Measurements from ENCODE around the gene PABPC4L.
"Not testable (repeated sequence)": the region's sequence is repeated elsewhere in the genome, so short reads cannot be mapped to it uniquely, and the experiment has no call there.

PABPC4L gene

DNA sequence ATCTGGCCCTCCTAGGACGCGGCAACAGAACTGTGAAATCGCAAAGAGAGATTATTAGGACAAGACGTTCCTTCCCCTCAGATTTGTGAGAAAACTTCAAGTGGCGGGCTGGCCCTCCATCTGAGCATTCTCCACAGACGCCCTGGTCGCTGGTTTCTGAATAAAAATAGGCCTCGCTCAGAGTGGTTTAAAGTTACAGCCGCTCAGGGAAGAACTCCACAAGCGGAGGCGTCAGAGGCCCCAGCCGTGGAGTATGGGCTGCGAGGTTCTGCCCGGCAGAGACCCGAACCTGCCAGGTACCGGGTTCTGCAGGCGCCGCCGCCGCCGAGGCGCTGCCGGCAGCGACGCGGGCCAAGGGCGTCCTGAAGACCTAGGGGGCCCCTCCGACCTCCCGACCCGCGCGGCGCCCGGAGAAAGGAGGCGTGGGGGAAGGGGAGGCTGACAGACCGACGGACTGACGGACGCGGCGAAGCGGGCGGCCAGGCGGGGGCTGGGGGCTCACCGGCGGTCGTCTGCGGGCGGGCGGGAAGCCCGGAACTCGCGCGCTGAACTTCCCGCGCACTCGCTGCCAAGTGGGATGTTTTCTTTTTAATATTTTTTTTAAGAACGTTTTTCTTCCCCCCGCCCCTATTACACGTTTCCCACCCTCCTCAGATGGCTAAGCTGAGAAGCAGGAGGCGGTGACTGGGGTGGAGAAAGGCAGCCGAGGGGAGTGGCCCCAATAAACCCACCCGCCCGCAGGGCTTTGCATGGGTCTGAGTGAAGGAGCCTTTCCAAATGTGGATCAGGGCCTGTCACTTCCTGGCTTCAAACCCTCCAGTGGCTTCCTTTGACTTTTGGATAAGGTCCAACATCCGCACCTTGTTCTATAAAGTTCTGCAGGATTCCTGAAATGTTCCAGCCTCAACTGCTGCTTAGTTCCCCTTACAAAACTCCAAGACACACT lies at the start of gene PABPC4L:
PABPC4L (minus strand) TSS at position 574 of the 946 bp plus-strand sequence. CDS start 770 bp downstream, outside the sequence.
- peak; percentile 7 for DNase-seq

DNA sequence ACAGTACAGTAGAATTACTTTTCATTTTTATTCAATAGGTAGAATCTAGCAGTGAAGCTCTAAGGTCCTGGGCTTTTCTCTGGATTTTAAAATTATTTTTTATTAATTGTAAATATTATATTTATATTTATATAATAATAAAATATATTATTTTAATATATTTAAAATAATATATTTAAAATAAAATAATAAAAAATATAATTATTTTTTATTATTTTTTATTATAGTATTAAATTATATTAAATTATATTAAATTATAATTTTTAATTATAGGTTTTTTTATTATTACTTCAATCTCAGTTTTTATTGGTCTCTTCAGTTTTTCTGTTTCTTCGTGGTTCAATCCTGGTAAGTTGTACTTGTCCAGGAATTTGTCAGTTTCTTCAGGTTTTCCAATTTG lies 49.7 kb upstream of the PABPC4L start:
- no peak for DNase-seq

DNA sequence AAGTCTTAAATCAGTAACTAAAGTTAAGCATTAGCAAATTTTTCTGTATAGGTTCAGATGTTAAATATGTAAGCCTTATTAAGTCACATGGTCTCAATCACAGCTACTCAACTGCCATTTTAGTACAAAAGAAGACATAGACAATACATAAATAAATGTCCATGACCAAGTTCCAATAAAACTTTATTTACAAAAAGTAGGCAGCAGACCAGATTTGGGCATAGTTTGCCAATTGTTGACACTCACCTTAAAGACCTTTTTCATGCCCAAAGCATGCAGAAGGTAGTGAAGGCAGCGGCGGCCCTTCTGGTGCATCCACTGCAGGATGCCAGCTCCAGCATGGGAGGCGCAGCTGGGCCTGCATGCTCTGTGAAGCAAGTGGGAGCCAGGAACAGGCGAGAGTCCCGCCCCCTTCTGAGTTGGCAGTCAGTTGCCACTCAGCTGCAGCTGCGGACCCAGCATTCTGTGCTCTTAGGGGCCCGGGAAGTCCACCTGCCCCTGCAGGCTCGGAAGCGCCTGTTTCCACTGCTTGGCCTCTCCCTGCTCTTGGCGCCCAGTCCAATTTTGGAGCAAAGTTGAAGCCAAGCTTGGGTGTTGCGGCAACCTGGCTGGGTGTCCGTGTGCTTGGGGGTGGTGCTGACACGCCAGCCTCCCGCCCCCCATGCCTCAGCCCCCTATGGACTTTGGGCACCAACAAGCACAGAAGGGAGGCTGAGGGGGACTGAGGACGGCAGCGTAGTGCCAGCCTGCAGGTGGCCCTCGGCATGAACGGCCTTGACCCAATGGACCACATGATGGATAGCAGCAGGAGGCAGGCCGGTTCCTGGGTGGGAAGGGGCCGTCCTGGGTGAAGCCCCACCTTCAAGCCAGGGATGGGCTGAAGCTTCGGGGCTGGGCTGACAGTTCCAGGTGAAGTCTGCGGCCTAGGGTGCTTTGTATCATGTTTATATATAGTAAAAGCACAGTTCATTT lies 42.4 kb upstream of the PABPC4L start:
- DNase-seq = no peak

DNA sequence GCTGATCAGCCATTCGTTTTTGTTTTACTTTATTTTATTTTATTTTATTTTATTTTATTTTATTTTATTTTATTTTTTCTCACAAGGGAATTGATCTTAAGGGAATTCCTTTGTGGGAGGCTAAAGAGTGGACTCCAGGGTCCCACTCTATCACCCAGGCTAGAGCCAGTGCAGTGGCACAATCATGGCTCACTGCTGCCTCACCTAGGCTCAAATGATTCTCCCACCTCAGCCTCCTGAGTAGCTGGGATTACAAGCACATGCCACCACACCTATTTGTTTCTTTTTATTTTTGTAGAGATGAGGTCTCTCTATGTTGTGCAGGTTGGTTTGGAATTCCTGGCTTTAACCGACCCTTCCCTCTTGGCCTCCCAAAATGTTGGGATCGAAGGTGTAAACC lies 17.5 kb upstream of the PABPC4L start:
- no peak for DNase-seq

DNA sequence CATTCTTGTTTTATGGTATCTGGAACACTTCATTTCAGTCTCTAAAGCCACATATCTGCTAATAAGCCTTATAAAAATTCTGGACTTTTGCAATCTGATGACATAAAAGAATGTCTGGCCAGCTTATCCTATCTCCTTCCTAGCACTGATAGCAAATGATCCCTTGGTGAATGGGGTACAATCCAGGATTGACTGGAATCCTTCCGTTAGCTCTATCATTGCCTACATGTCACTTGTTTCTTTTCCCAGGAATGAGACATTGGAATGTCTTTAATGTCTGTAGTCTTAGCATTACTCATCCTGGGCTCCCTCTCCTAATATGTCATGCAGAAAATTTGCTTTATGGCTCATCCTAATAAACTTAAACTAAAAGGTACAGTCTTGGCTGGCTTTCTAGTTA lies 14.8 kb upstream of the PABPC4L start:
- no peak for DNase-seq

DNA sequence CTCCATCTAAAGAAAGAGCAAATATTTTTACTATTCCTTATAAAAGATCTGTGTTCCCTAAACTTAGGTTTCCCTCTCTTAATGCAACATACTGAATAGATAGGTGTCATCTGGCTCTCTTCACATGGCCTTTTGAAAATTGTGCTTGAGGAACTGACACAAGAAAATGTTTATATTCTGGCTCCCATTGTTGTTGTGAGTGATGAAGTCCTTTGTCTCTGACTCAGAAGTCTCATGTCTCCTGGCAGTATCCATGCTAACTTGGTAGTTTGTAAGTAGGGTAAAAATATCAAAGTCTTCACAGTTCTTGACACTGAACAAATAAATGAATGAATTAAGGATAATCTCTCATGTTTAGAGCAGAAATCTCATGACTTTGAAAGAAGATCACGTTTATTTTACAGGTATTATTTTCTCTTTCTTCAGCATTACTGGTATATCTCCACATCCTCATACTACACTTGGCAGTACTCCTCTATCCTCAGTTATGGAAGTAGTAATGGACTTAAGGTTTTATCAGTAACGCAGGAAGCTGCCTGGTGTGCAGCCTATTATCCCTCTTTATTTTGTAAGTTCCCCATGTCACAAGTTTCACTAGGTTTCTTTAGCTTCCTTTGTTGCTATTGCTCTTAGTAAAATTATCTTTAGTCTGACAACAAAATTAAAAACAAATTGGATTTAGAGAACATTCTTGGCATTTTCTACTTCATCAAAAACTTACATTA lies 14.2 kb upstream of the PABPC4L start:
- DNase-seq = no peak

DNA sequence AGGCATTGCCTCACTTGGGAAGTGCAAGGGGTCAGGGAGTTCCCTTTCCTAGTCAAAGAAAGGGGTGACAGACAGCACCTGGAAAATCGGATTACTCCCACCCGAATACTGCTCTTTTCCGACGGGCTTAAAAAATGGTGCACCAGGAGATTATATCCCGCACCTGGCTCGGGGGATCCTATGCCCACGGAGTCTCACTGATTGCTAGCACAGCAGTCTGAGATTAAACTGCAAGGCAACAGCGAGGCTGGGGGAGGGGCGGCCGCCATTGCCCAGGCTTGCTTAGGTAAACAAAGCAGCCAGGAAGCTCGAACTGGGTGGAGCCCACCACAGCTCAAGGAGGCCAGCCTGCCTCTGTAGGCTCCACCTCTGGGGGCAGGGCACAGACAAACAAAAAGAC lies 6.4 kb upstream of the PABPC4L start:
- not testable (repeated sequence) for DNase-seq

DNA sequence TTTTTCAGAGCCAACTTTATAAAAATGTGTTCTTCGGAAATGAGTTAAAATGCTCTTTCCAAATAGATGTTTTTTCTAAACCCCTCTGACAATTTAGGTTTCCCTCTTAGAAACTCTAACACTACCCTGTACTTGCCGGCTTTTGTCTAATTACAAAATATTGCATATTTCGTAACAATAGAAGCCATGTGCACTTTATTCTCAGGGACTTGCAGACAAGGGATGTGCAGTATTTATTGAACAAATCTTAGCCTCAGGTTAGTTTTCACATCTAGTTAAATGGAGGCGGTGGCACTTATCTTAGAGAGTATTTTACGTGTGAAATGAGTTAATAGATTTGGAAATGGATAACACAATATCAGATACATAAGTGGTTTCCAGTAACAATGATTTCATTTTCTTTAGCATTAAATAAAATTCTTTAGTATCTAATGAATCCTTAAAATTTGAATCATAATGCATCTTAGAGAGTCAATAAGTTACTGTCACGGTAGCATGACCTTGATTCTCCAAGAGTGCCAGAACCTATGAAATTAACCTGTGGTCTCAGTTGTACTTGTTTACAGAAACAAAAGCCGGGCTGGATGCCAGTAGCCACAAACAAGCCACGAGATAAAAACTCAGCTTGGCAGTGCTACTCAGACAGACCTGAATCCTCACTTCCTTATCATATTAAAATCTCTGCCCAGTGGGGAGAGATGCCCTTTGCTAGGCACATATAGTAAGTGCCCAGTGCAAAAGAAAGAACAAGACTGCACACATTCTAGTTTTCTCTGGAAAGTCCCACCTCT lies 772 bp upstream of the PABPC4L start:
- DNase-seq = peak; percentile 33

DNA sequence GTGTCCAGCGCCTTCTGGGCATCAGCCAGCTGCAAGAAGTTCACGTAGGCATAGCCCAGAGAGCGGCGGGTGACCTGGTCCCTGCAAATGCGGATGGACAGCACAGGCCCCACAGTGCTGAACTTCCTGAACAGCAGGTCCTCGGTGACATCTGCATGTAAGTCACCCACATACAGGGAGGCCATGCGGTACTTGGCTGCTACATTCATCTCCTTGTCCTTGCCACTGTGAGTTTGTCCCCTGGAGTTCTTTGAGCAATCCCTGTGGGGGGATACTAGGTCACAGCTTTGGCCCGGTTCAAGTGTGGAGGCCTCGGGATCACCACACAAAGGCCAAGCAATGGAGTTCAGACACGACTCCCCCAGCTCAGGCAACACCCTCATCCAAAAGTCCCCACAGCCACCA lies 776 bp downstream of the PABPC4L start:
- no peak for DNase-seq

DNA sequence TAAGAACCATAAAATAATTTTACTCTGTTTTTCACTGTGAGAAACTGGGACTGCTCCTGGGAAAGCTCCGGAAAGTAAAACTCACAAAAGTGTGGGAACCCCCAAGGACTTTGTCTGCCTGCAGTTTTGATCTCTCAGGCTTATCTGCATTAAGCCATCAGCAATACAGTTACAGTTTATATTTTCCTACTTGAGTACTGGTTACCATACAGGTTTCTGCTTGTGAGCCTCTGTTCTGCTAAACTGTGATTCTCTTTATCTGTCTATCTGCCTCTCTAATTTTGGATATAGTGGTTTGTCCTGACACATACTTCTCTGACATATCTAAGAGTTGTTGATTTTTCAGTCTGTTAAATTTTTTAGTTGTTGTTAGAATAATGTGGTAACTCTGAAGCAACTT lies 11.6 kb downstream of the PABPC4L start:
- DNase-seq = no peak

DNA sequence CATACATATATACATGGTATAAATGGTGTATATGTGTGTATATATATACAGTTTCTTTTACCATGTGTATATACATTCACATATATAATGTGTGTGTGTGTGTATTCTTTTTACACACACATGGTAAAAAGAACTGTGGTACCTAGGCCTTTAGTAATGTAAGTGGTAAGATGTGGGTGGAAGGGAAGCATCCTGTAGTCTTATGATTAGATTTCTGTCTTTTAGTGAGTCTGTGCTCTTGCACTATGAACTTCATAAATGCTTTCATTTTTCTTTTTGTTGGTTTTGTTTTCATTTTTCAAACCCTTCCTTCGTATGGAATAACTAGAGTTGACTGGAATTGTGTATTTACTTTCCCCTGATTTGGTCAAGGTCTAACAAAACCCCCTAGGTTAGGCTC lies 12.1 kb downstream of the PABPC4L start:
- DNase-seq = no peak

DNA sequence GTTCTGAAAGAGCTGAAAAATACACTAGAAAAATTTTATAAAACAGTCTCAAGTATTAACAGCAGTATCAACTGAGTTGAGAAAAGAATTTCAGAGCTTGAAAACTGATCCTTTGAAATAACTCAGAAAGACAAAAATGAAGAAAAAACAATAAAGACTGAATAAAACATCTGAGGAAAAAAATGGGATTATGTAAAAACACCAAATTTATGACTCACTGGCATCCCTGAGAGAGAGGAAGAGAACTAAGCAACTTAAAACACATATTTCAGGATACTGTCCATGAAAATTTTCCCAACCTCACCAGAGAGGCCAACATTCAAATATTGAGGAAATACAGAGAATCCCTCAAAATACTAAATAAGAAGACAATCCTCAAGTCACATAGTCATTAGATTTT lies 22.9 kb downstream of the PABPC4L start:
- no peak for DNase-seq

DNA sequence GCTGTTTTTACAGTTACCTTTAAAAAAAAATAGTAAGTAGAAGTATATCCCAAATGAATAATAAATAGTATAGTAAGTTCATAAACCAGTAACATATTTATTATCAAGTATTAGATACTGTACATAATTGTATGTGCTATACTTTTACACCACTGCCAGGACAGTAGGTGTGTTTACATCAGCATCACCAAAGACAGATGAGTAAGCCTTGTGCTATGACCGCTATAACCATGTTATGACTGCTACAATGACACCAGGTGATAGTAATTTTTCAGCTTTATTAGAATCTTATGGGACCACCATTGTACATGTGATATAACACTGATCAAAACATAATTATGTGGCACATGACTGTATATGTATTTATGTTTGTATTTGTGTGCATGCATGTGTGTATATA lies 27.3 kb downstream of the PABPC4L start:
- no peak for DNase-seq

DNA sequence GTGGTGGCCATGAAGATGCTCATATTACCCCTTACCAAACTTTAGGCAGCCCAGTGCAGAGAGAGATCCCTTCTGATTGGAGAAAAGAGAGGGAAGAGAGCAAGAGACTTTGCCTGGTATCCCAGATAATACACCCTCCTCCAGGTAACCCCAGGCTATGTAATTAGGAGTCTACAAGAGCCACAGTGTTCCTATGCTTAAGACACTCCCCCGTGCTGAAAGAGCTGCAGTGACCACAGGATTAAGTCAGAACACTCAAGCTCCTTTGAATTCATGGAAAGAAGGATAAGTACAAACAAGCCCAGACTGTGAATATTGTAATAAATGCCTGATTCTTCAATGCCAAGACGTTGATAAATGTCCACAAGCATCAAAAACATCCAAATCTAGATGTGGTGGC lies 41.4 kb downstream of the PABPC4L start:
- no peak for DNase-seq

DNA sequence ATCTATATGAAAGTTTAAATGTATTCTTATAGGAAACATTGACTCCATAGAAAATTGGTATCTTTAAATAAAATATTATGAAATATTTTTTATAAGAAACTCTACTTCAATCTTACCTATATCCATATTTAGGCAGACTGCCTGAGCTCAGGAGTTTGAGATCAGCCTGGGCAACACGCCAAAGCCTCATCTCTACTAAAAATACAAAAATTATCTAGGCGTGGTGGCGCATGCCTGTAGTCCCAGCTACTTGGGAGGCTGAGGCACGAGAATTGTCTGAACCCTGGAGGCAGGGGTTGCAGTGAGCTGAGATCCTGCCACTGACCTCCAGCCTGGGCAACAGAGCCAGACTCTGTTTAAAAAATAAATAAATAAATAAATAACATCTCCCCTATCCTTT lies 47.5 kb downstream of the PABPC4L start:
- no peak for DNase-seq

DNA sequence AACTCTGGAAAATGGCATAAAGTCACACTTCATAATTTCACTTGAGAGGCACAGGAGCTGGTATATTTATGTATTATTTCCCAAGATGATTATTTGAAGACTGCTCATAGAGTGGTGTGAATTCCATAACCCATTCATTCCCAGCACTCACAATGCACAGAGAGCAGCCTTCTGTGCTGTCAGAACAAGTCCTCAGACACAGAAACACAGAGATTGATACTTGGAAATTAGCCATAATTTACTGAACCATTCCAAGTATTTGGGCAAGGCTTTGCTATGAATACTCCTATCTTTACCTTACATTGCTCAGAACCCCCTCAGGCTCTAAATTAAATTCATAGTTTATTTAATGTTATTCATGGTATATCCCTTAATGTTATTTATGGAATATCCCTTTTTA lies 53.6 kb downstream of the PABPC4L start:
- DNase-seq = no peak
